Glomerular visceral epithelial cell (primary cell): Measurements from ENCODE around the gene PMP22.
"Not testable (repeated sequence)": the region's sequence is repeated elsewhere in the genome, so short reads cannot be mapped to it uniquely, and the experiment has no call there.

ENCODE experiments used
- DNase-seq: peaks from one replicate; pipeline ENCODE4 v3.0.0-alpha.2; 2016; ENCODE audit errors: extremely low spot score

The PMP22 gene

GRCh38 chr17:15213381-15214087, 51.6 kb downstream of the PMP22 start:
- DNase-seq: no peak

GRCh38 chr17:15210247-15210646, 54.9 kb downstream of the PMP22 start:
- DNase-seq: no peak

- DNase-seq: not testable (repeated sequence)
Measured at GRCh38 chr17:15203062-15203461, 62.1 kb downstream of the PMP22 start.

GRCh38 chr17:15200574-15200973, 64.6 kb downstream of the PMP22 start:
- DNase-seq: not testable (repeated sequence)

- no peak for DNase-seq
Measured at GRCh38 chr17:15197229-15197628, 67.9 kb downstream of the PMP22 start.

GRCh38 chr17:15194859-15195277, 70.3 kb downstream of the PMP22 start:
- DNase-seq: no peak

- DNase-seq: no peak
Measured at GRCh38 chr17:15185625-15185991, 79.5 kb downstream of the PMP22 start.

- DNase-seq: no peak
Measured at GRCh38 chr17:15184872-15185624, 80.1 kb downstream of the PMP22 start.

GRCh38 chr17:15181816-15182215, 83.3 kb downstream of the PMP22 start:
- no peak for DNase-seq

GRCh38 chr17:15181333-15181732, 83.8 kb downstream of the PMP22 start:
- DNase-seq: no peak

GRCh38 chr17:15180121-15180561, 85.0 kb downstream of the PMP22 start:
- no peak for DNase-seq
